ENCODE results near the gene MME. TPM values are rescaled to one million over a fixed set of nuclear protein-coding genes. Genes with fewer than 3 reads are reported as not detected.

MME gene
- total and polyA plus RNA-seq, 2 donors from 2014 or later = 8.4 to 126 TPM

DNA sequence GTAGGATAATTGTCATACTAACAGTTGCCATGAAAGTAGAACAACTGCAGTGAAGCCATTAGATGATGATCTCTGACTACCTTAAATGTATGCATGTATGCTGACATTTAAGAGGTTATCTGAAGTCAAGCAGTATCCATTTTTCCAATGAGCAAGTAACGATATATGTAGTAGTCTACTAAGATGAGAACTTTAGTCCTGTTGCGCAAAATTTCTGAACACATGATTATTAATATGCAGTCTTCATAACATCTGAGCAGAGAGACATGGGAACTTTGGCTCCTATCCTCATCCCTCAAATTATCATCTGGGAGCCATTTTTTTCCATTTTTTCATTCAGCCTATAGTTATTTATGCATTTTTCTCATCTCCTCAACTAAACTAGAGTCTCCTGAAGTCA, 79.2 kb downstream of the MME start:
- no peak for FAIRE-seq

DNA sequence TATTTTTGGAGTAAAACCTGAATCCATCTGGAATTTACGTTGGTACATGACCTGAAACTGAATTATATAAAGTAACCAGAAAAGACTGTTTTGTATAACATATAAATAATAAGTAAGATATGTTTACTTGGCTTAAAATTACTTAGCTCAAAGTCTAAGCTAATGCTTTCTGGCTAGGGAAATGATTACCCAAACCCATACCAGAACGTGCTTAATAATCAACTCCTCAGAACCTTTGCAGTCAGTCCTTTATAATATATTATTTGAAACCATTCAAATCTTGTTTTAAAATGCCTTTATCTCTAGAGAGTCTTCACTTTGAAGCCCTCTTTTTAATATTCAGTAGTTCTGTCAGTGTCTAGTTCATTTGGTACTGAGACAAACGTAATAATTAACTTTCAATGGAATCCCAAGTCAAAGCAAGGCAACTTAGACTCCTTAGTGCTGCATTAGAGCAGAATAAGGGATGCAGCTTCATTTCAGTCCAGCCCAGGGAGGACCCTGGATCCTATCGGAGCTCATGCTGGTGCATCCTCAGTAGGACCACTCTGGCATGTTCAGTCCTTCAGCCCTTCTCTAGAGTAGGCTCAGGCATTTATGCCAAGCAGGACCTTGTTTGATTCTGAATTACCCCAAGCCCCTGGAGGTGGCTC, 81.6 kb downstream of the MME start:
- H3K4me3 ChIP-seq (ENCODE audit: low read length in 3 of 3) = no peak overlapping the region
- H3K4me1 ChIP-seq (ENCODE audit: control insufficient read depth in 2 of 3, insufficient read depth in 2 of 3, low read depth in 1 of 3, low read length in 3 of 3) = peaks cover 0 to 26% (median 2%) of the 10 kb centered on the region in 3 donors
- no peak overlapping the region for H3K9ac ChIP-seq (ENCODE audit: low read length in 3 of 3)
- intact Hi-C loops (cut with DNase I) = no loop called here
- peaks cover 0 to 6% (median 0%) of the 10 kb centered on the region in 3 donors for H3K36me3 ChIP-seq (ENCODE audit: control insufficient read depth in 2 of 3, insufficient read depth in 3 of 3, low read length in 3 of 3)
- FAIRE-seq (no peak), DNase-seq (peak in 2 of 5 donors; percentile 15 to 22)
- TF ChIP-seq, protein P1, sequence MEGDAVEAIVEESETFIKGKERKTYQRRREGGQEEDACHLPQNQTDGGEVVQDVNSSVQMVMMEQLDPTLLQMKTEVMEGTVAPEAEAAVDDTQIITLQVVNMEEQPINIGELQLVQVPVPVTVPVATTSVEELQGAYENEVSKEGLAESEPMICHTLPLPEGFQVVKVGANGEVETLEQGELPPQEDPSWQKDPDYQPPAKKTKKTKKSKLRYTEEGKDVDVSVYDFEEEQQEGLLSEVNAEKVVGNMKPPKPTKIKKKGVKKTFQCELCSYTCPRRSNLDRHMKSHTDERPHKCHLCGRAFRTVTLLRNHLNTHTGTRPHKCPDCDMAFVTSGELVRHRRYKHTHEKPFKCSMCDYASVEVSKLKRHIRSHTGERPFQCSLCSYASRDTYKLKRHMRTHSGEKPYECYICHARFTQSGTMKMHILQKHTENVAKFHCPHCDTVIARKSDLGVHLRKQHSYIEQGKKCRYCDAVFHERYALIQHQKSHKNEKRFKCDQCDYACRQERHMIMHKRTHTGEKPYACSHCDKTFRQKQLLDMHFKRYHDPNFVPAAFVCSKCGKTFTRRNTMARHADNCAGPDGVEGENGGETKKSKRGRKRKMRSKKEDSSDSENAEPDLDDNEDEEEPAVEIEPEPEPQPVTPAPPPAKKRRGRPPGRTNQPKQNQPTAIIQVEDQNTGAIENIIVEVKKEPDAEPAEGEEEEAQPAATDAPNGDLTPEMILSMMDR (IDR thresholded peaks at IDR 0.05; ENCODE audit: borderline replicate concordance, extremely low read depth, insufficient read depth) = no peak
- H3K27ac ChIP-seq (ENCODE audit: low read depth in 2 of 2, low read length in 2 of 2) = peak overlapping the region; percentile 44 to 84
- H3K9me3 ChIP-seq (ENCODE audit: control insufficient read depth in 2 of 3, insufficient read depth in 1 of 3, low read length in 3 of 3) = no peaks in the 10 kb centered on the region
- H3K27me3 ChIP-seq (ENCODE audit: control insufficient read depth, insufficient read depth, low read length) = no peaks in the 10 kb centered on the region

More for the DNA sequence above, 79.2 kb downstream of the MME start:
- no peaks in the 10 kb centered on the region for H3K9me3 ChIP-seq (ENCODE audit: control insufficient read depth in 2 of 3, insufficient read depth in 1 of 3, low read length in 3 of 3)
- intact Hi-C loops (cut with DNase I) = no loop called here
- no peaks in the 10 kb centered on the region for H3K36me3 ChIP-seq (ENCODE audit: control insufficient read depth in 2 of 3, insufficient read depth in 3 of 3, low read length in 3 of 3)
- DNase-seq = no peak
- H3K27ac ChIP-seq (ENCODE audit: low read depth in 2 of 2, low read length in 2 of 2) = no peak overlapping the region
- H3K27me3 ChIP-seq (ENCODE audit: control insufficient read depth, insufficient read depth, low read length) = no peaks in the 10 kb centered on the region
- H3K9ac ChIP-seq (ENCODE audit: low read length in 3 of 3) = no peak overlapping the region
- no peak overlapping the region for H3K4me3 ChIP-seq (ENCODE audit: low read length in 3 of 3)
- peaks cover 0 to 28% (median 2%) of the 10 kb centered on the region in 3 donors for H3K4me1 ChIP-seq (ENCODE audit: control insufficient read depth in 2 of 3, insufficient read depth in 2 of 3, low read depth in 1 of 3, low read length in 3 of 3)
- TF ChIP-seq, protein P1 (IDR thresholded peaks at IDR 0.05; ENCODE audit: borderline replicate concordance, extremely low read depth, insufficient read depth) = no peak

DNA sequence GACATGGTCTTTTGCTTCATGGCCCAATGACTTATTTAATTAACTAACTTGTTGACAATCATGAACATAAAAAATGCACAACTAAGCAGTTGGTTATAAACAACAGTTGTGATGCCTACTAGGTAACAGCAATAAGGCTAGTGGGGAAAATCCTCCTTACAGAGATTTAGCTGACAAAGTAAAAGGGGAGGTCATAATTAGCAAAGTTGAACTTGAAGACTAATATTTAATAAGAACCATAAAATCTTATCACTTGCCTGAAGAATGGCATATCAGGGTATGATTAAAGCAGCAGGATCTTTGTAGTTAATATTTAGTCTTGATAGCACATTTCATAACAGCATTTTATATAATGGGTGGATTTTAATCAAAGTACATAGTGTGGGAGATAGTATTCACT, 84.2 kb downstream of the MME start:
- intact Hi-C loops (cut with DNase I) = no loop called here
- Histone ChIP-seq H3K36me3 (ENCODE audit: control insufficient read depth in 2 of 3, insufficient read depth in 3 of 3, low read length in 3 of 3) (peaks cover 0 to 10% (median 2%) of the 10 kb centered on the region in 3 donors), H3K4me1 (ENCODE audit: control insufficient read depth in 2 of 3, insufficient read depth in 2 of 3, low read depth in 1 of 3, low read length in 3 of 3) (peaks cover 0 to 26% (median 2%) of the 10 kb centered on the region in 3 donors), H3K27me3 (ENCODE audit: control insufficient read depth, insufficient read depth, low read length) (no peaks in the 10 kb centered on the region), H3K27ac (ENCODE audit: low read depth in 2 of 2, low read length in 2 of 2) (peak overlapping the region in 1 of 2 donors; percentile 74), H3K9ac (ENCODE audit: low read length in 3 of 3) (no peak overlapping the region), H3K4me3 (ENCODE audit: low read length in 3 of 3) (no peak overlapping the region), H3K9me3 (ENCODE audit: control insufficient read depth in 2 of 3, insufficient read depth in 1 of 3, low read length in 3 of 3) (no peaks in the 10 kb centered on the region)
- TF ChIP-seq, protein P1 (IDR thresholded peaks at IDR 0.05; ENCODE audit: borderline replicate concordance, extremely low read depth, insufficient read depth) = no peak
- DNase-seq (peak in 1 of 5 donors; percentile 12), FAIRE-seq (no peak)

Data from kidney (tissue), 14 donors.